Omental fat pad (tissue), 4 donors: ENCODE data around the gene CALD1. TPM values are rescaled to one million over a fixed set of nuclear protein-coding genes. Genes with fewer than 3 reads are reported as not detected.

Experiments
- ATAC-seq: fragments of 150-250 bp; one replicate; pipeline ENCODE4 v1.9.1; 2016; ENCODE audit warnings: mild to moderate bottlenecking, moderate library complexity; ENCODE audit not compliant: low FRiP score
- DNase-seq: peaks from one replicate; pipeline ENCODE4 v3.0.0-alpha.2; 2019; ENCODE audit warnings: low spot score
- total RNA-seq, 4 donors: library from RNA; depleted of rRNA; stranded (reverse); fragments of >200 nt; gene quantifications; one replicate each; pipeline ENCODE4 v1.1.0, GENCODE V29; 2016
- TF ChIP-seq, protein P1 (sequence below), 3 donors: fragments of 450-650 bp; IDR thresholded peaks; one replicate each; pipeline ENCODE4 v1.5.1; 2016 to 2017; ENCODE audit warnings: antibody characterized with exemption in 3 of 3, mild to moderate bottlenecking in 3 of 3, moderate library complexity in 2 of 3

The CALD1 gene
- total RNA-seq, 4 donors from 2014 or later: 195 to 347 (median 250) TPM

- DNase-seq: no peak
- no peak for ATAC-seq
- TF ChIP-seq, protein P1, sequence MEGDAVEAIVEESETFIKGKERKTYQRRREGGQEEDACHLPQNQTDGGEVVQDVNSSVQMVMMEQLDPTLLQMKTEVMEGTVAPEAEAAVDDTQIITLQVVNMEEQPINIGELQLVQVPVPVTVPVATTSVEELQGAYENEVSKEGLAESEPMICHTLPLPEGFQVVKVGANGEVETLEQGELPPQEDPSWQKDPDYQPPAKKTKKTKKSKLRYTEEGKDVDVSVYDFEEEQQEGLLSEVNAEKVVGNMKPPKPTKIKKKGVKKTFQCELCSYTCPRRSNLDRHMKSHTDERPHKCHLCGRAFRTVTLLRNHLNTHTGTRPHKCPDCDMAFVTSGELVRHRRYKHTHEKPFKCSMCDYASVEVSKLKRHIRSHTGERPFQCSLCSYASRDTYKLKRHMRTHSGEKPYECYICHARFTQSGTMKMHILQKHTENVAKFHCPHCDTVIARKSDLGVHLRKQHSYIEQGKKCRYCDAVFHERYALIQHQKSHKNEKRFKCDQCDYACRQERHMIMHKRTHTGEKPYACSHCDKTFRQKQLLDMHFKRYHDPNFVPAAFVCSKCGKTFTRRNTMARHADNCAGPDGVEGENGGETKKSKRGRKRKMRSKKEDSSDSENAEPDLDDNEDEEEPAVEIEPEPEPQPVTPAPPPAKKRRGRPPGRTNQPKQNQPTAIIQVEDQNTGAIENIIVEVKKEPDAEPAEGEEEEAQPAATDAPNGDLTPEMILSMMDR (IDR thresholded peaks at IDR 0.05): no peak
Measured at GRCh38 chr7:134851141-134851540, 71.7 kb downstream of the CALD1 start.

- DNase-seq (no peak), ATAC-seq (no peak)
- TF ChIP-seq, protein P1 (IDR thresholded peaks at IDR 0.05): no peak
Measured at GRCh38 chr7:134852625-134853024, 73.2 kb downstream of the CALD1 start.

GRCh38 chr7:134854816-134855215, 75.4 kb downstream of the CALD1 start:
- ATAC-seq: no peak
- TF ChIP-seq, protein P1 (IDR thresholded peaks at IDR 0.05): no peak
- DNase-seq: no peak

GRCh38 chr7:134855442-134855841, 76.0 kb downstream of the CALD1 start:
- ATAC-seq: no peak
- TF ChIP-seq, protein P1 (IDR thresholded peaks at IDR 0.05): no peak
- DNase-seq: no peak

- no peak for DNase-seq
- no peak for ATAC-seq
- TF ChIP-seq, protein P1 (IDR thresholded peaks at IDR 0.05): no peak
Measured at GRCh38 chr7:134856091-134856490, 76.7 kb downstream of the CALD1 start.

GRCh38 chr7:134856691-134857090, 77.3 kb downstream of the CALD1 start:
- no peak for DNase-seq
- TF ChIP-seq, protein P1 (IDR thresholded peaks at IDR 0.05): no peak
- no peak for ATAC-seq

GRCh38 chr7:134857958-134858357, 78.5 kb downstream of the CALD1 start:
- DNase-seq (no peak), ATAC-seq (no peak)
- TF ChIP-seq, protein P1 (IDR thresholded peaks at IDR 0.05): no peak
